AG09309 (cell line): ENCODE results near the gene RGS5.
A peak's percentile ranks its signal among the peaks of the same experiment; 100 is the strongest.

Source experiments
- DNase-seq: peaks from one replicate; pipeline ENCODE4 v3.0.0-alpha.2; 2010; ENCODE audit warnings: low read depth
- H3K4me3 ChIP-seq: 2 replicates; pipeline ENCODE4 v1.5.1; 2011; ENCODE audit warnings: mild to moderate bottlenecking, low read depth, low read length, moderate library complexity; ENCODE audit not compliant: control insufficient read depth
- CTCF ChIP-seq: IDR thresholded peaks from 2 replicates; pipeline ENCODE4 v1.5.1; 2011; ENCODE audit warnings: mild to moderate bottlenecking, low read depth, low read length, inconsistent platforms; ENCODE audit not compliant: insufficient read depth, control insufficient read depth; ENCODE audit errors: missing control alignments

The RGS5 gene

GRCh38 chr1:163172596-163172995 is 30.1 kb downstream of the RGS5 start:
- no peak for TF ChIP-seq CTCF
- no peak for DNase-seq
- no peak overlapping the region for H3K4me3 ChIP-seq

GRCh38 chr1:163171826-163172225 is 30.9 kb downstream of the RGS5 start:
- no peak overlapping the region for H3K4me3 ChIP-seq
- TF ChIP-seq CTCF: no peak
- no peak for DNase-seq

- no peak for DNase-seq
Measured at GRCh38 chr1:163170975-163171676, 31.6 kb downstream of the RGS5 start.

GRCh38 chr1:163170331-163170730 is 32.4 kb downstream of the RGS5 start:
- TF ChIP-seq CTCF: no peak
- DNase-seq: peak; percentile 35
- no peak overlapping the region for H3K4me3 ChIP-seq

More at GRCh38 chr1:163170975-163171676, 31.6 kb downstream of the RGS5 start:
- no peak overlapping the region for H3K4me3 ChIP-seq
- TF ChIP-seq CTCF: peak; percentile 52

- H3K4me3 ChIP-seq: no peak overlapping the region
- no peak for DNase-seq
- TF ChIP-seq CTCF: no peak
Measured at GRCh38 chr1:163169553-163169952, 33.2 kb downstream of the RGS5 start.

- DNase-seq: peak; percentile 97
- TF ChIP-seq CTCF: no peak
- no peak overlapping the region for H3K4me3 ChIP-seq
Measured at GRCh38 chr1:163168053-163168452, 34.7 kb downstream of the RGS5 start.
